Mammary epithelial cell (primary cell): ENCODE results near the gene OS9.

Experiments used
- CTCF ChIP-seq, 2 donors: IDR thresholded peaks in 1 of 2; conservative IDR thresholded peaks in 1 of 2; 2 replicates each; pipeline ENCODE4 v1.5.1; 2011 to 2012; ENCODE audit warnings: inconsistent platforms in 2 of 2, low read length in 2 of 2, mild to moderate bottlenecking in 2 of 2, control low read depth in 1 of 2, low read depth in 1 of 2; ENCODE audit not compliant: insufficient read depth in 1 of 2; ENCODE audit errors: extremely low read depth in 1 of 2
- EZH2 ChIP-seq: IDR thresholded peaks from 2 replicates; pipeline ENCODE4 v1.6.1; 2012; ENCODE audit warnings: low read length, inconsistent platforms, borderline replicate concordance

DNA sequence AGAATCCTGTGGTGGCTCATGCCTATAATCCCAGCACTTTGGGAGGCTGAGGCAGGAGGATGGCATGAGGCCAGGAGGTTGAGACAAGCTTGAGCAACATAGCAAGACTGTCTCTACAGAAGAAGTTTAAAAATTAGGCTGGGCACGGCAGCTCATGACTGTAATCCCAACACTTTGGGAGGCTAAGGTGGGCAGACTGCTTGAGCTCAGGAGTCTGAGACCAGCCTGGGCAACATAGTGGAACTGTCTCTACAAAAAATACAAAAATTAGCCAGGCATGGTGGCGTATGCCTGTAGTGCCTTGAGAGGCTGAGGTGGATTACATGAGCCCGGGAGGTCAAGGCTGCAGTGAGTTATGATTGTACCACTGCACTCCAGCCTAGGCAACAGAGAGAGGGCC is 73.9 kb downstream of the OS9 start:
- TF ChIP-seq CTCF (conservative IDR thresholded peaks at IDR 0.05 in 1 of 2, IDR thresholded peaks at IDR 0.05 in 1 of 2; ENCODE audit: extremely low read depth in 1 of 2, insufficient read depth in 1 of 2, low read depth in 1 of 2, low read length in 2 of 2) (no peak), EZH2 (no peak)
